ENCODE results near the gene PPP1R15A. TPM values are rescaled to one million over a fixed set of nuclear protein-coding genes. Genes with fewer than 3 reads are reported as not detected.
"Not testable (repeated sequence)": the region's sequence is repeated elsewhere in the genome, so short reads cannot be mapped to it uniquely, and the experiment has no call there.

PPP1R15A gene
- total RNA-seq, 2 donors from 2014 or later, result 108 to 139 TPM

DNA sequence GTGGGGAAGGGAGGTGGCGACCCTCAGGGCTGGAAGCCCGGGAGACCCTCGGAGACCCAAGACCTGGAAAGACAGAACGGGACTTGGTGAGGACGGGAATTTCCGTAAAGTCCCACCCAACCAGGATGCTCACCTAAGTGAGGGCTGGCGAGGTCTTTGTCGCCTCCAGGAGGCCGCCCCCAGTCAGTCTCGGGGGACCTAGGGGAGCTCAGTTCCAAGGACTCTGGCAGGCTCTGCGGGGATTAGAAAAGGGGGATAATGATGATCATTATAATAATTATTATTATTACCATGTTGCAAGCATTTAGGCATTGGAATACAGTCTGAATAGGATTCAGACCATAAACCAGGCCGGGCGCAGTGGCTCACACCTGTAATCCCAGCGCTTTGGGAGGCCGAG, 26.8 kb upstream of the PPP1R15A start:
- Histone ChIP-seq H3K4me1 (ENCODE audit: control insufficient read depth in 1 of 2, low read depth in 2 of 2) (no peaks in the 10 kb centered on the region), H3K36me3 (peaks cover 23% of the 10 kb centered on the region), H3K9me3 (no peaks in the 10 kb centered on the region), H3K4me3 (no peak overlapping the region), H3K27me3 (replicated peaks; ENCODE audit: insufficient read depth) (no peaks in the 10 kb centered on the region), H3K27ac (no peak overlapping the region)
- DNase-seq (ENCODE audit: low spot score), result no peak
- TF ChIP-seq, protein P1, sequence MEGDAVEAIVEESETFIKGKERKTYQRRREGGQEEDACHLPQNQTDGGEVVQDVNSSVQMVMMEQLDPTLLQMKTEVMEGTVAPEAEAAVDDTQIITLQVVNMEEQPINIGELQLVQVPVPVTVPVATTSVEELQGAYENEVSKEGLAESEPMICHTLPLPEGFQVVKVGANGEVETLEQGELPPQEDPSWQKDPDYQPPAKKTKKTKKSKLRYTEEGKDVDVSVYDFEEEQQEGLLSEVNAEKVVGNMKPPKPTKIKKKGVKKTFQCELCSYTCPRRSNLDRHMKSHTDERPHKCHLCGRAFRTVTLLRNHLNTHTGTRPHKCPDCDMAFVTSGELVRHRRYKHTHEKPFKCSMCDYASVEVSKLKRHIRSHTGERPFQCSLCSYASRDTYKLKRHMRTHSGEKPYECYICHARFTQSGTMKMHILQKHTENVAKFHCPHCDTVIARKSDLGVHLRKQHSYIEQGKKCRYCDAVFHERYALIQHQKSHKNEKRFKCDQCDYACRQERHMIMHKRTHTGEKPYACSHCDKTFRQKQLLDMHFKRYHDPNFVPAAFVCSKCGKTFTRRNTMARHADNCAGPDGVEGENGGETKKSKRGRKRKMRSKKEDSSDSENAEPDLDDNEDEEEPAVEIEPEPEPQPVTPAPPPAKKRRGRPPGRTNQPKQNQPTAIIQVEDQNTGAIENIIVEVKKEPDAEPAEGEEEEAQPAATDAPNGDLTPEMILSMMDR (IDR thresholded peaks at IDR 0.05), result no peak
- no peak for ATAC-seq (ENCODE audit: insufficient number of reproducible peaks, low FRiP score, low read depth)

DNA sequence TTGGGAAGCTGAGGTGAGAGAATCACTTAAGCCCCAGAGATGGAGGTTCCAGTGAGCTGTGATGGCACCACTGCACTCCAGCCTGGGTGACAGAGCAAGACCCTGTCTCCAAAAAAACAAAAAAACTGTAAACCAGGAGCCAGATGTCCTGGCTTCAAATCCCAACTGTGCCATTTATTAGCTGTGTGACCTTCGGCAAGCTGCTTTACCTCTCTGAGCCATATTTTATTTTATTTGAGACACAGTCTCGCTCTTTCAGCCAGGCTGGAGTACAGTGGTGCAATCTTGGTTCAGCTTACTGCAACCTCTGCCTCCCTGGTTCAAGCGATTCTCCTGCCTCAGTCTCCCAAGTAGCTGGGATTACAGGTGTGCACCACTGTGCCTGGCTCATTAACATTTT, 25.6 kb upstream of the PPP1R15A start:
- not testable (repeated sequence) for H3K27ac ChIP-seq; ATAC-seq (ENCODE audit: insufficient number of reproducible peaks, low FRiP score, low read depth); H3K9me3 ChIP-seq; H3K27me3 ChIP-seq (replicated peaks; ENCODE audit: insufficient read depth); H3K4me3 ChIP-seq; H3K4me1 ChIP-seq (ENCODE audit: control insufficient read depth in 1 of 2, low read depth in 2 of 2); DNase-seq (ENCODE audit: low spot score)
- H3K36me3 ChIP-seq, result peaks cover 23% of the 10 kb centered on the region

GRCh38 chr19:48852292-48852691, 19.9 kb upstream of the PPP1R15A start:
- no peaks in the 10 kb centered on the region for H3K9me3 ChIP-seq
- no peak overlapping the region for H3K4me3 ChIP-seq
- TF ChIP-seq, protein P1 (IDR thresholded peaks at IDR 0.05), result no peak
- DNase-seq (ENCODE audit: low spot score) (no peak), ATAC-seq (ENCODE audit: insufficient number of reproducible peaks, low FRiP score, low read depth) (no peak)
- H3K36me3 ChIP-seq, result peaks cover 9% of the 10 kb centered on the region
- no peak overlapping the region for H3K27ac ChIP-seq
- no peaks in the 10 kb centered on the region for H3K4me1 ChIP-seq (ENCODE audit: control insufficient read depth in 1 of 2, low read depth in 2 of 2)
- H3K27me3 ChIP-seq (replicated peaks; ENCODE audit: insufficient read depth), result no peaks in the 10 kb centered on the region

DNA sequence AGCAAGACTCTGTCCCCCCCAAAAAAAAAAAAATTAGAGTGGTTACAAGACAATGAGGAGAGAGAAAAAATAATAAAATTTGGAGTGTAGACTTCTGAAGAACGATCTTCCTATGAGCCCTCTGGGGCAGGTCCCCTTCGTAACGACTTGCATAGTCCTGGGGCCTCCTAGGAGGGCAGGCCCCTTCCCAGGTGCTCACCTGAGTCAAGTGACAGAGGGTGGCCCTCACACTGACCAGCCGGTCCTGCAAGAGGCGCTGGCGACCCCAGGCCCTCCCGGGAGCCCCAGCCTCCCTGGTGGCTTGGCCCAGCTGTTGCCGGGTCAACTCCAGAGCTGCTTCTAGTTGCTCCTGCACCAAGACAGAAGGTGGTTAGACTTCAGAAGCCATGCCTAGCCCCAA, 18.7 kb upstream of the PPP1R15A start:
- no peak for DNase-seq (ENCODE audit: low spot score)

DNA sequence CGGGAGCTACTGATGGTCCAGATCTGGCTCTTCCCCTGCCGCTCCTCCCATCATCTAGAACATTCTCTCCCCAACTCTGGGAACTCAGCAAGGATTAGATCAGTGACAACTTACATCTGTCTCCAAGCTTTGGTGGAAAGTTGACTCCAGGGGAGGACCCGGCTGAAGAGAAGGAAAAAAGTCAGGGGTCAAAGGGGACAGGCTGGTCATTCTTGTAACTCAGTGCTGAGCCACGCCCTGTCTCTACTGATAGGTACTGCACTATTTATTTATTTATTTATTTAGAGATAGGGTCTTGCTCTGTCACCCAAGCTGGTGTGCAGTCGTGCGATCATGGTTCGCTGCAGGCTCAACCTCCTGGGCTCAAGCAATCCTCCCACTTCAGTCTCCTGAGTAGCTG, 18.1 kb upstream of the PPP1R15A start:
- no peak for ATAC-seq (ENCODE audit: insufficient number of reproducible peaks, low FRiP score, low read depth)
- no peak for DNase-seq (ENCODE audit: low spot score)
- Histone ChIP-seq H3K4me1 (ENCODE audit: control insufficient read depth in 1 of 2, low read depth in 2 of 2) (no peaks in the 10 kb centered on the region), H3K4me3 (no peak overlapping the region), H3K9me3 (no peaks in the 10 kb centered on the region), H3K27me3 (replicated peaks; ENCODE audit: insufficient read depth) (no peaks in the 10 kb centered on the region), H3K27ac (no peak overlapping the region), H3K36me3 (peaks cover 4% of the 10 kb centered on the region)
- TF ChIP-seq, protein P1 (IDR thresholded peaks at IDR 0.05), result no peak

More for the DNA sequence above, 18.7 kb upstream of the PPP1R15A start:
- H3K27me3 ChIP-seq (replicated peaks; ENCODE audit: insufficient read depth), result no peaks in the 10 kb centered on the region
- no peaks in the 10 kb centered on the region for H3K9me3 ChIP-seq
- peaks cover 4% of the 10 kb centered on the region for H3K36me3 ChIP-seq
- TF ChIP-seq, protein P1 (IDR thresholded peaks at IDR 0.05), result no peak
- no peak overlapping the region for H3K27ac ChIP-seq
- no peak for ATAC-seq (ENCODE audit: insufficient number of reproducible peaks, low FRiP score, low read depth)
- H3K4me3 ChIP-seq, result no peak overlapping the region
- no peaks in the 10 kb centered on the region for H3K4me1 ChIP-seq (ENCODE audit: control insufficient read depth in 1 of 2, low read depth in 2 of 2)

GRCh38 chr19:48856921-48857320, 15.3 kb upstream of the PPP1R15A start:
- DNase-seq (ENCODE audit: low spot score) (no peak), ATAC-seq (ENCODE audit: insufficient number of reproducible peaks, low FRiP score, low read depth) (no peak)
- Histone ChIP-seq H3K36me3 (peaks cover 9% of the 10 kb centered on the region), H3K4me1 (ENCODE audit: control insufficient read depth in 1 of 2, low read depth in 2 of 2) (no peaks in the 10 kb centered on the region), H3K4me3 (no peak overlapping the region), H3K9me3 (no peaks in the 10 kb centered on the region), H3K27ac (no peak overlapping the region), H3K27me3 (replicated peaks; ENCODE audit: insufficient read depth) (no peaks in the 10 kb centered on the region)
- TF ChIP-seq, protein P1 (IDR thresholded peaks at IDR 0.05), result no peak

Data from thoracic aorta (tissue), 2 donors.